ENCODE results near the gene CPNE7. TPM values are rescaled to one million over a fixed set of nuclear protein-coding genes. Genes with fewer than 3 reads are reported as not detected.
"Not testable (repeated sequence)": the region's sequence is repeated elsewhere in the genome, so short reads cannot be mapped to it uniquely, and the experiment has no call there.

The CPNE7 gene
- total RNA-seq, 1 donor from 2014 or later, result not detected

DNA sequence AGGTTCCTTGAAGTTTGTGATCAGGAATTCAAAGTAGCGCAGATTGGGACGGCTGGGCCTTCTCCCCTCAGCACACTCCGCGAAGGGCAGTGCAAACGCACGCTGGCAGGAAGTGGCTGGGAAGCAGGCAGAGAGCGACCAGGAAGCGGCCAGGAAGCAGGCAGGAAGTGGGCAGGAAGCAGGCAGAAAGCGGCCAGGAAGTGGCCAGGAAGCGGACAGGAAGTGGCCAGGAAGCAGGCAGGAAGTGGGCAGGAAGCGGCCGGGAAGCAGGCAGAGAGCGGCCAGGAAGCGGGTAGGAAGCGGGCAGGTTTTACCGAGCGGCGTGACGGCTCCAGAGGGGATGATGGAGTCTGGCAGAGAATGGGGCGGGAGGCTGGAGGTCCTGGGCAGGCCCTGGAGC is 41.1 kb downstream of the CPNE7 start:
- intact Hi-C loops (cut with DNase I), result no loop called here
- DNase-seq (ENCODE audit: low spot score), result no peak

DNA sequence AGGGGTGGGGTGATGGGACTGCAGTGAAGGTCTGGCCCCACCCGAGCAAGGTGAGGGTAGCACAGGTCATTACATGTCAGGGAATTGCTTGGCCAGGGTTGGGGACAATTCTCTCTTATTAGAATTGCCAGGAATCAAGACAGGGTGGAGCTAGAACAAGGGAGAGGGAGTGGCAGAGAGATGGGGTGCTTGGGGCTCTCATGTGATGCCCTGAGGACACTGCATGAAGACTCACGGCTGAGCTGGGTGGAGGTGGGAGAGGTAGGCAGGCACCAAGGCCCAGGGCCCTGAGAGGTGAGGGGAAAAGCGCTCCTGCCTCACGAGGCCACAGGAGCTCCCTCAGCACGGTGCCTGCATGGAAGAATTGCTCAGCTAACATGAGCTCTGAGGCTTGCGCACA is 41.5 kb downstream of the CPNE7 start:
- intact Hi-C loops (cut with DNase I), result no loop called here
- no peak for DNase-seq (ENCODE audit: low spot score)

DNA sequence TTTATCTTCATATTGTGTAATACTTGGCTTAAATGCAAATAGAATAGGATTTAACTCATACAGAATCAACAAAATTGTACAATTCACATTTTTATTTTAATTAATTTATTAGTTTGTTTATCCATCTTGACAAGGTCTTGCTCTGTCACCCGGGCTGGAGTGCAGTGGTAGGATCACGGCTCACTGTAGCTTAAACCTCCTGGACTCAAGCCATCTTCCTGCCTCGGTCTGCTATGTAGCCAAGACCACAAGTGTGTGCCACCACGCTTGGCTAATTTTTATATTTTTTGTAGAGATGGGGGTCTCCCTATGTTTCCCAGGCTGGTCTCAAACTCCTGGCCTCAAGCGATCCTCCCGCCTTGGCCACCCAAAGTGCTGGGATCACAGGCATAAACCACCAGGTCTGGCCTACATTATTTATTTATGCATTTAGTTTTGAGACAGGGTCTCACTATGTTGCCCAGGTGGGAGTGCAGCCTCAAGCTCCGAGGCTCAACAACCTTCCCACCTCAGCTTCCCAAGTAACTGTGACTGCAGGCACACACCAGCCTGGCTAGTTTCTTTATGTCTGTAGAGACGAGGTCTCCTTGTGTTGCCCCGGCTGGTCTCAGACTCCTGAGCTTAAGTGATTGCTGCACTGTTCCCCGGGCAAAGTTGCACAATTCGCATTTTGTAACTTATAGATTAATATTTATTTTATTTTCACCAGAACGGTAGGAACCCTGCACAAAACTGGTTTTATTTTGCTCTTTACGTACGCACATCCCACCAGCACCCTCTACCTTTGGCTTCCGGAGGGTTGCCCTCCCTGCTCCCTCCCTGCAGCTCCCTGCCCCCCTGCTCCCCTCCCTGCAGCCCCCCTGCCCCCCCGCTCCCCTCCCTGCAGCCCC is 42.8 kb downstream of the CPNE7 start:
- no peak for DNase-seq (ENCODE audit: low spot score)
- intact Hi-C loops (cut with DNase I), result no loop called here

DNA sequence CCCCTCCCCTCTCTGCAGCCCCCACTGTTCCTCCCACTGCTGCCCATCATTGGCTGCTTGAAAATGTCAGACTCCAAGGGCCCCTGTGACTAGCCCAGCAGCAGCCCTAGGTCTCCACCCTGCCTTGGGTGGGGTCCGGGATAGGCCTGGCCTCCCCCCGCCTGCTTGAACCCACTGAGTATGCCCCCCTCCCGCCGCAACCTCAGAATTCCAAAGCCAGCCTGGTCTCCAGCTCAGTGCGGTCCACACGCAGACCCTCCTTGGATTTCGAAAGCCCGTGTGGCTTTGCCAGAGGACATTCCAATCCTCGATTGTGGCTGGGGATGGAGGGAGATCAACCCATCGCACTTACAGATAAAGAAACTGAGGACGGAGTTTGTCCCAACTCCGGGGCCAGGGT is 44.3 kb downstream of the CPNE7 start:
- no peak for DNase-seq (ENCODE audit: low spot score)
- intact Hi-C loops (cut with DNase I), result no loop called here

DNA sequence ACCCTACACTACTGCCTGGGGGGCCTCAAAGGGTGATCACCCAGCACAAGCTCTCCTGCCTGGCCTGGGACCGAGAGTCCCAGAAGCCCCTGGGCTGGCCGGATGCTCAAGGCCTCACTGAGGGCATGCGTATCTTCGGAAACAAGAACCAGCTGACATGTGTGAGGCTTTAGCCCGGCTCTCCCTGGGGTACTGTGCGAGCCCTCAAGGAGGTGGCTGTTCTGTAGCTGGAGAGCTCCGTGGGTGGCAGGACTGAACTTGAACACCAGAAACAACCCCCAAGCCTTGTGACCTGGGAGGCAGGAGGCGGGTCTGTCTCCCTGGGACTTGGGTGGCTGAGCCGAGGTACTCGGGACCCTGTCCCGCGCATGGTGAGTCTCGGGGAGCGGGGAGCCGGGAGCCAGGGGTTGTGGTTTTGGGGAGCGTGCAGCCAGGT is 44.9 kb downstream of the CPNE7 start:
- intact Hi-C loops (cut with DNase I), result no loop called here
- no peak for DNase-seq (ENCODE audit: low spot score)

DNA sequence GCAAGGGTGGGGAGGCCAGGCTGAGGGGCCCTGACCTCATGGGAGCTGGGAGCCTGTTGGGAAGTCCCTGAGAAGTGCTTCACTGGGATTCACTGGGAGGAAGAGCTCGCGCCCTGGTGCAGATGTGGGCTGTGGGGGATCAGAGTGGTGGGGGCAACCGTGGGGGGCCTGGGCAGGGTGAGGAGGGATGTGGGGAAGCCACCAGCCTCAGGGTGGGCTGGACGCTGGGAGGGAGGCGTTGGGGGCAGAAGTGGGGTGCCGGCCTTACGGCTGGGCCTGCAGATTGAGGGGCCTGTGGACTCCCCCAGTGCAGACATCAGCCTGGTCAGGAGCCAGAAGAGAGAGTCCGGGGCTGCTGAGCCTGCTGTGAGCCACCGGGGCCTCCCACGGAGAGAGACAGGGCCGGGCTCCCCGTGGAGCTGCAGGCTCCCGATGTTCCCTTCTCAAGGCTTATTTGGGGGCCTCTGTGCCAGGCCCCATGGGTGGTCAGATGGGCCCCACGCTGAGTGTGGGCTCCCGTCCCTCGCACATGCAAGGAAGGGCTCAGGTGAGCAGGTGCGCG is 45.7 kb downstream of the CPNE7 start:
- intact Hi-C loops (cut with DNase I), result no loop called here
- DNase-seq (ENCODE audit: low spot score), result no peak

DNA sequence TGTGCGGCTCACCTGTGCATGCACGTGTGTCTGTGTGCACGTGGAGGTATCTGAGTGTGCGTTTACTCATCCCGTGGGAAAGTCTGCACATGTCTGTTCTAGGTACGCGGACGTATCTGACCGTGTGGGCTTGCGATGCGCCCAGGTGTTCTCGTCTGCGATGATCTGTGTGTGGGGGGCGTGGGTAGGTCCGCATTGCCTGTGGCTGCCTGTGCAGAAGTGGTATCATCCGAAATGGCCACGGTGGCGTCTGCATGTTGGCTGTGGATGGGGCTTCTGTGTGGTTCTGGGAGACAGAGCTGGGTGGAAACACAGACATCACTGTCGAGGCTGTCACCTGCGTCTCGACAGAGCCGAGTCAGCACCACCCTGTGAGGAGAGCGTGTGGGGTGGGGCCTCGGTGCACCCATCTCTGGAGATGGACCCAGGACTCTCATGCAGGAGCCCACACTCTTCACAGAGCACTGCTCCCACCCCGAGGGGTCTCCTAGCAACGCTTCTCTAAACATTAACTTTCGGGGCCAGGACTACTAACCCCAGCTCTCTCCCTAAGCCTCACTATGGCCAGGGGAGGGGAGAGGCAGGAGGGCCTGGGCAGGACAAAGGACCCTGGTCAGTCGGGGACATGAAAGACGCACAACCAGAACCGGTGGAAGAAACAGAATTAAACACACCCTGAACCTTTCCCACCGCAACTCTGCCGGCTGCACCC is 46.3 kb downstream of the CPNE7 start:
- no peak for DNase-seq (ENCODE audit: low spot score)
- intact Hi-C loops (cut with DNase I), result no loop called here

DNA sequence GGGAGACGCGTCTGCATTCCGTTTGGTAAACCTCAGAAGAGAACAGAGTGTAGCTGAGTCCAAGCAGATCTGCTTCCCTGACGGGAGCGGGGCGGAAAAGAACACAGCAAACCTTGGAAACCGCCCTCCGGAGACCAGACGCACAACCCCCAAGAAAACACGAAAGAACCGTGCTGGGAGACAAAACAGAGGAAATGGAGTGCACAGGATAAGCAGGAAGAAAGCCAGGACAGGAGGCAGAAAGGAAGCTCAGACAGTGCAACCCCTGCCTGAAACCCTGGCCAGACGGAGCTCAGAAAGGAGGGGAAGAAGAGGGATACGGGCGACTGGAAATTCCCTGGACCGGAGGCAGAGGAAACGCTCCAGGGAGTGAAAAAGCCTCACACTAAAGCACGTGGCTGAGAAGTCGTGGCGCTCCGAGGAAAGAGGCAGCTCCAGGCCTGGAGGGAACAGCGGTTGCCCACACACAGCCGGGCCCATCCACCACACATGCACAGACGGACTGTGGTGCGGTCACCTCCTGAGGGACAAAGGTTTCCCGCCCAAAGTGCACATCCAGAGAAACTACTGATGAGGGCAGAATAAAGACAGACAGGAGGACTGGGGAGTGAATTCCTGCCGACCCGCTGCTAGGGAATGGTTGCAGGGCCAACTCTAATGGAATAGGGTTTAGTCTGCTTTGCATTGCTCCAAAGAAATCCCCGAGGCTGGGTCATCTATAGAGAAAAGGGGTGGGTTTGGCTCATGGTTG is 48.1 kb downstream of the CPNE7 start:
- intact Hi-C loops (cut with DNase I), result no loop called here
- no peak for DNase-seq (ENCODE audit: low spot score)

DNA sequence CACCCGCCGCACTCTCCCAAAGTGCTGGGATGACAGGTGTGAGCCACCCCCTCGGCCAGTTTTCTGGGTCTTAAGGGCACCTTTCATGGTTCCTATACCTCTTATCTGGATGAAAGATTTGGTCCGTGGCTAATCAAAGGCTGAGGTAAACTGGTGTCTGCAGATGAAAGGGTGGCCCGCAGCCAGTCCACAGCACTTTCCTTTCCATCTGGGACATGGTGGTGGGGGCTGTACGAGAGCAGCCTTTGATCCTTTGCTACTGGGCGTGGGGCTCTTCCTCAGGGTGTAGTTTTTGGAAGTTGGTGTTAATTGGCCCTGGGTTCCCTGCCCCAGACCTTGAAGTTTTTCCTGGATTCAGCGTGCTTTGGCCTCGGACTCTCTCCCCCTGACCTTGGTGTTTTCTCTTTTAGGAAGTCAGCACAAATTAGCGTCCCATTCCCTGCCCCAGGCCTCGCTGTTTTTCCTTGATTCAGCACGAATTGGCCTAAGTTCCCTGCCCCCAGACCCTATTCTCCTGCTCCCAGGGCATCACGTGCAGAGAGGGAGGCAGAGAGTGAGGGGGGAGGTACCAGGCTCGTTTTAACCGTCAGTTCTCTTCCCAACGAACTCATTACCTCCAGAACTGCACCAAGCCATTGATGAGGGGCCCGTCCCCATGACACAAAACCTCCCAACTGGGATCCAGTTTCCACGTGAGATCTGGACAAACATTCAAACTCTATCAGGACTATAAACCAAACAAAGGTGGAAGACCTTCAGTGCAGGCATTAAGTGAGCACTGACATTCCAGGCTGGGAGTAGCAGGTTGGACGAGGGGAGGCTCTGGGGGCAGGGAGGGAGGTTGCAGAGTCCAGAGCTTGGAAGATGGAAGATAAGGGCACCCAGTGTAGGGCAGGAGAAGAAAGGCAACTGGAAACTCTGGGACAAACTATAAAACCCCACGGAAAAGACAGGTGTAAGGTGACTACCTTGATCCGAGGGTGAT is 49.5 kb downstream of the CPNE7 start:
- intact Hi-C loops (cut with DNase I), result no loop called here
- no peak for DNase-seq (ENCODE audit: low spot score)

DNA sequence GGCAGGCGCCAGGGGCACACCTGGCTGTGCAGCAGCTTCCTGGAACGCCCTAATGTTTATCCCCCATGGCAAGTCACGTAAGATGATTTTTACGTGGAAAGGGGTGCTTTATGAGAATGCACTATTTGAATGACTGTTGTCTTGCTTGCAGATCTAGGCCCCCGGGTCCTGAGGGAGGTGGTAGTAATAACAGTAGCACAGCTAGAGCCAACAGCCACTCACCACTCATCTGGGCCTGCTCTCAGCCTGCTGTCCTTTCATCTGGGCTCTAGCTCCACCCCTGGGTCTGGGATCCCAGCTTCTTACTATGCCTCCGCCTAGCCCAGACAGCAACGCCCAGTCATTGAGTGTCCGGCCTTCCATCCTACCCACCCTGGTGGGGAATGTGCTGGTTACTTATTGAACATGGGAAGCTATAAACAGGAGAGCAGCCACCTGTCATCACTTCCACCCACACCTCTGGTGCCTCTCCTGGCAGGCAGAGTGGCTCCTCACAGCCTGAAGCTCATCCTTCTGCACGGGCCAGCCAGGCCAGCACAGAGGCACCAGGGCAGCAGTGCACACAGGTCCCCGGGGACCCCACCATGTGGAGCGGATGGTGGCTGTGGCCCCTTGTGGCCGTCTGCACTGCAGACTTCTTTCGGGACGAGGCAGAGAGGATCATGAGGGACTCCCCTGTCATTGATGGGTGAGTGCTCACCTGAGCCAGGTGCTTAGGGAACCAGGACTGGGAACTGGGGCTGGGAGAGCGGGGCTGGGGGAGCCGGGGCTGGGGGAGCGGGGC is 54.5 kb downstream of the CPNE7 start:
- no peak for DNase-seq (ENCODE audit: low spot score)
- intact Hi-C loops (cut with DNase I), result no loop called here

DNA sequence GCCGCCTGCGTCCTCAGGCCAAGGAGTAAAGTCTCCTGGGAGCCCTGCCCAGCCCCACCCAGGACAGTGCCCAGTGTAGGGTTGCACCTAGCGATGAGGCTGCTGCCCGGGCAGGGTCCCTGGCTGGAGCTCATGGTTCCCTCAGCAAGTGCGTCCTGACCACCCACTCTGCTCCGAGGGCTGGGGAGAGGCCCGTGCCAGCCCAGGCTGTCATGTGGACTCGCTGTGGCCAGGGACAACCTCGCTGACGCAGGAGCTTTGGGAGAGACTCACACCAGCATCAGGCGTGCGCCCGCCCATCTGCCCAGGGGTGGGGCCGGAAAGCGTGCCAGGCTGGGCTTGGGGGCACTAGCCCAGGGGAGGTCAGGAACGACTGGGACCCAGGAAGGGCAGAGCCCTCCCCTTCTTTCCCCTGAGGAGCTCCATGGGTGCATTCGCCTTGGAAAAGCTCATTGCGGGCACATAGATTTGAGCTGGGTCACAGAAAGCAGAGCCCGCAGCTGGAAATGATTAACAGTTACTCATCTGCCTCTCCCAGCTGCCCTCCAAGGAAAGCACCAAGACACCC is 57.6 kb downstream of the CPNE7 start:
- intact Hi-C loops (cut with DNase I), result no loop called here
- DNase-seq (ENCODE audit: low spot score), result no peak

DNA sequence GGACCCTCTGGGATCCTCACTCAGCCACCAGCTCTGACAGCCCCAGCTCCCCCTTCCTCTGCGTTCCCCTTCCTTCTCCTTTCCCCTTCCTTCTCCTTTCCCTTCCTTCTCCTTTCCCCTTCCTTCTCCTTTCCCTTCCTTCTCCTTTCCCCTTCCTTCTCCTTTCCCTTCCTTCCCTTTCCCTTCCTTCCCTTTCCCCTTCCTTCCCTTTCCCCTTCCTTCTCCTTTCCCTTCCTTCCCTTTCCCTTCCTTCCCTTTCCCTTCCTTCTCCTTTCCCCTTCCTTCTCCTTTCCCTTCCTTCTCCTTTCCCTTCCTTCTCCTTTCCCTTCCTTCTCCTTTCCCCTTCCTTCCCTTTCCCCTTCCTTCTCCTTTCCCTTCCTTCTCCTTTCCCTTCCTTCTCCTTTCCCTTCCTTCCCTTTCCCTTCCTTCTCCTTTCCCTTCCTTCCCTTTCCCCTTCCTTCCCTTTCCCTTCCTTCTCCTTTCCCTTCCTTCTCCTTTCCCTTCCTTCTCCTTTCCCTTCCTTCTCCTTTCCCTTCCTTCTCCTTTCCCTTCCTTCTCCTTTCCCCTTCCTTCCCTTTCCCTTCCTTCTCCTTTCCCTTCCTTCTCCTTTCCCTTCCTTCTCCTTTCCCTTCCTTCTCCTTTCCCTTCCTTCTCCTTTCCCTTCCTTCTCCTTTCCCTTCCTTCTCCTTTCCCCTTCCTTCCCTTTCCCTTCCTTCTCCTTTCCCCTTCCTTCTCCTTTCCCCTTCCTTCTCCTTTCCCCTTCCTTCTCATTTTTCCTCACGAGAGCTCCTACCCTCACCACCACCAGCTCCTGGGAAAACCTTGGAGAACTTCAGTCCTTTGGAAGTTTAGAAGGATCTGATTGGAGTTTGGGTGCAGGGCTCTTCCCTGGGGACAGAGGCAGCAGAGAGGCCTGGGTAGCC is 59.2 kb downstream of the CPNE7 start:
- intact Hi-C loops (cut with DNase I); DNase-seq (ENCODE audit: low spot score): not testable (repeated sequence)

DNA sequence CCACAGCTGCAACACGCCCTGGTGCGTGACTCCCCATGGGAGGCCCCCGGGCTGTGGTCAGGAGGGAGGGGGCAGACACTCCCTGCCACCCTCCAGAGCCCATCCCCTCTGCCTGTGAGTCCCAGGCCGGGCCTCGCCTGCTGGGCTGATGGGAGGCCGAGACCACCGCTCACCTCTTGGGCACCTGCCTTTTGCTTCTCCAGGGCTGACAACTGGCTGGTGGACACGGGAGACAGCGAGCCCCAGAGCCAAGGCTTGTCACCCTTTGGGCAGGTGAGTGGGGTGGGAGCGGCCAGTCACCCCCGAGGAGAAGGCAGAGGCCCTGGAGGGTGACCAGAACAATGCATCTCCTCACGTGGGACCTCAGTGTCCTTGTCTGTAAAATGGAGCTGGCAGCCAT is 61.1 kb downstream of the CPNE7 start:
- DNase-seq (ENCODE audit: low spot score), result no peak
- intact Hi-C loops (cut with DNase I), result no loop called here

DNA sequence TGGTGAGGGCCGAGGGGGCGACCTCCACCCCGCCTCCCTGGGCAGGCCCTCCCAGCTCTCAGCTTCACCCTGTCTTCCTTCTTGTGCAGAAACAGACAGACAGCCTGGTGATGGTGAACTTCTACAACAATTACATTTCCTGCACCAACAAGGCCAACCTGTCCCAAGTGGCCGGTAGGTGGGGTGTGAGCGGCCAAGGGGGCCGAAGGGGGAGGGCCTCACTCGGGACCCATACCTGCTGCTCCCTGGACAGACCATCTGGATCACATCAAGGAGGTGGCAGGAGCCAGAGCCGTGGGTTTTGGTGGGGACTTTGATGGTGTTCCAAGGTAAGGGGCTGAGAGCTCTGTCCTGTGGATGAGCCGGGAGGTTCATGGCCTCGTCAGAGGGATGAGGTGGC is 61.8 kb downstream of the CPNE7 start:
- DNase-seq (ENCODE audit: low spot score), result no peak
- intact Hi-C loops (cut with DNase I), result no loop called here

DNA sequence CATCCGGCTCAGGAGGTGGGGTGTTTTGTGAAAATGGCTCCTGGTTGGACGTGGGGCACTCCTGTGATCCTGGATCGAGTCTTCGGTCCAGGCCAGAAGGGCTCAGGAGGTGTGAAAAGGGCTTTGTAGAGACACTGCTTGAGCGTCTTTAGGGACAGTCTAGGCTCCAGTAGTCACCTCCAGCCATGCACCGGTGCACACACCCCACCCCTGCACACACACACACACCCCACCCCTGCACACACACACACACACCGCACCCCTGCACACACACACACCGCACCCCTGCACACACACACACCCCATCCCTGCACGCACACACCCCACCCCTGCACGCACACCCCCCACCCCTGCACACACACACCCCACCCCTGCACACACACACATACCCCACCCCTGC is 62.9 kb downstream of the CPNE7 start:
- intact Hi-C loops (cut with DNase I), result no loop called here
- DNase-seq (ENCODE audit: low spot score), result no peak

DNA sequence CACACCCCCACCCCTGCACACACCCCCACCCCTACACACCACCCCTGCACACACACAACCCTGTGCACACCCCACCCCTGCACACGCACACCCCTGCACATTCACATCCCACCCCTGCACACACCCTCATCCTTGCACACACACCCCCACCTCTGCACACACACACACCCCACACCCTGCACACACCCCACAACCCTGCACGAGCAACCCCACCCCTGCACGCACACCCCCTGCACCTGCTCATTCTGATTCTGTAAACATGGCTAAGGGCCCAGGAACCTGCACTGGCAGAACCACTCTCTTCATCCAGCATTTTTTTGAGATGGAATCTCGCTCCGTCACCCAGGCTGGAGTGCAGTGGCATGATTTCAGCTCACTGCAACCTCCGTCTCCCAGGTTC is 63.8 kb downstream of the CPNE7 start:
- intact Hi-C loops (cut with DNase I), result no loop called here
- DNase-seq (ENCODE audit: low spot score), result no peak

All from cardiac septum (tissue), 1 donor.